SKM-1 treated with dmso at 0.1 percent for 144 hours (cell line): ENCODE measurements around the gene PTGES3L.

Experiments used
- DNase-seq: peaks from one replicate; lab custom pipeline; 2025; ENCODE audit not compliant: unreplicated experiment; lab: John Stamatoyannopoulos, UW

PTGES3L gene

DNA sequence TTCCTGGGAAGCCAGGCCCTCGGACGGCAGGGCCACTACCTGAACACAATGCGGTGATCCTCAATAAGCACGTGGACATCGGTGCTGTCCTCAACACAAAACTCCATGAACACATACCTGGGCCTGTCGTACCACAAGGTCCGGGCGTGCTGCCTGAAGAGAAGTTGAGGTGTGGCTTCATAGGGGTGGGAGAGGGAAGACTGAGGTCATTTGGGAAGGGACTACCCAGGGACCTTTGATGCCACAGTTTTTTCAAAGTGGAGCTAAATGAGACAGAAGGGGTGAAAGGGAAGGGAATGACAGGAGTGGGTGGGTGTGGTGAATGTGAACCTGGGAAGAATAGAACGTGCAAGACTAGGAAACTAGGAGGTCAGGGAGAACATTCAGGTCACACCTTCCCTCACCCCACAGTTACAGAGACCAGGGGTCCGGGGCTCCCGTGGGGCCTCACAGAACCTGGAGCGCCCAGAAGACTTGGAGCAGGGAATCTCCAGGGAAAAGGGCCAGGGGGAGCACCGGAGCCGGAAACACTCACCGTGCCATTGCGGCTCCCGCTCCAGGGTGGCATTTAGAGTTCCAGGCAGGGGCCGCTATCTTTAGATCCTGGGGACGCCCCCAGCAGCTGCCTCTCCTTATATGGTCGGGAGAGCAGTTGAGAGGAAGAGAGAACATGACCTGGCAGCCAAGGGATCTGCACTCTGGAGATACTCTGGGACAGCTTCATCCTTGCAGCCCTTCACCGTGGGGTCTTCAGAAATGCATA is at the start of gene PTGES3L:
Gene PTGES3L (minus strand): TSS at position 570 of the 763 bp plus-strand sequence. CDS start 27 bp downstream, at position 543.
- no peak for DNase-seq

DNA sequence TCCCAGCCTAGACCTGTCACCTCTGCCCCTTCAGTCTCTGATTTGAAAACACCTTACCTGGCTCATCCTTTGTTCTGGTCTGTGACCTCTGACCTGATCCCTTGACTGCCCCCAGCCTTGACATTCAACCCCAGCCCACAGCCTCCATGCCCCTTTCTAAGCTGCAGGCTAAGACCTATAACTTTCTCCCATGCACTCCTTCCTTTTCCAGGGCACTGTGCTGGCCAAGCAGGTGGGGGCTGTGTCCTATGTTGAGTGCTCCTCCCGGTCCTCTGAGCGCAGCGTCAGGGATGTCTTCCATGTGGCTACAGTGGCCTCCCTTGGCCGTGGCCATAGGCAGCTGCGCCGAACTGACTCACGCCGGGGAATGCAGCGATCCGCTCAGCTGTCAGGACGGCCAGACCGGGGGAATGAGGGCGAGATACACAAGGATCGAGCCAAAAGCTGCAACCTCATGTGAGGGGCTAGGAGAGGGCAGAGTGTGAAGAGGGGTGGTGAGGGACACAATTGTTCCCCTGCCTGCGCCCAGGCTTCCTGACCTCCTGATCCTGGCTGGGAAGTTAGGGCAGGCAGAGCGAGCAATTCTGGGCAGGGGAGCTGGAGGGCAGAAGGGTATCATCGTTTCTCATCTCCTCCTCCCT is 48.5 kb upstream of the PTGES3L start:
- DNase-seq = no peak

DNA sequence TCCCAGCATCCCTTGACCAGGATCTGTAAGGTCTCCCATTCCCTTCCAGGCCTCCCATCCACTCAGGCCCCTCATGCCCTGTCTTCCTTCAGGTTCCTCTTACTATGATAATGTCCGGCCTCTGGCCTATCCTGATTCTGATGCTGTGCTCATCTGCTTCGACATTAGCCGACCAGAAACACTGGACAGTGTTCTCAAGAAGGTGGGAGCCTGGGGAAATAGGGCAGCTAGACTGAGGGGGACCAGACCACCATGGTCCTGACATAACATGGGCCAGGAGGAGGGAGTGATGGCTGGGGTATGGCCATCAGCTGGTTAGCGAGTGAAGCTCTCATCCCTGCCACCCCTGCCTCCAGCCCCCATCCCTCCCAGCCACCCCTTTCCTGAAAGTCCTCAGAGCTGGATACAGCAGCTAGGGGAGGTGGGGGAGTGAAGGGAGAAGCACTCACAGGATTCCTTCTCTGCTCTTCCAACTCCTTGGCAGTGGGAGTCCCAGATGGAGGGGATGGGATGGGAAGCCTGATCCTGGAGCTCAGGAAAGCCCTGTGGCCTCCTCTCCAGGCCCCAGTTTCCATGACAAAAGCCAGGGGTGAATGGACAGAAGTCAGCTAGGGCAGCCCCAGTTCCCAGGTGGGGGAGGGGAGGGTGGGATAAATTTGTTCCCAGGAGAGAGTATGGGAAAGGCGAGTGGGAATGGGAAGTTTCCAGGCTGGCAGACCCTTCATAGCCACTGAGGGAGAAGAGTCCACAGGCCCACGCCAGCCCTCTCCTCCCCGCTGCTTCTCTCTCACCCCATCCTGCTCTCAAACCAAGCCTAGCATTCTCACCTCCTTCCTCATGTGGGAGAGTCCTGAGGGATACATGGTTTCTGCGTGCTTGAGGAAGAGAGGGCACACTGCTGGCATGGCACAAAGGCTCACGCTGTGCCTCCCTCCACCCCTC is 47.5 kb upstream of the PTGES3L start:
- DNase-seq = no peak

DNA sequence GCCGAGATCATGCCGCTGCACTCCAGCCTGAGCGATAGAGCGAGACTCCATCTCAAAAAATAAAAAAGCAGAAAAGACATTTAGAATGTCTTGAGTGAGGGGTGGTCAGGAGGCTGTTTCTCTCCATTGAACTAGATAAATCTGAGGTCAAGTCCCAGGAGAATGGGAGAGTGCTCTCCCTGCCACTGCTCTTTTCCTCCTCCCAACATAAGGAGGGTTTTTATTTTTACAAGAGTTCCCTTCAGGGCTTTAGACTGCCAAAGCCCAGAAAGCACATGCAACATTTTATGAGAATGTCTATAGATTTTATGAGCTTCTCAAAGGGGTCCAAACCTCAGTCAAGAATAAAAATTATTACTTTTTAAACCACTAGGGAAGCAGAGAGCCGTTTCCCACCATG is 46.7 kb upstream of the PTGES3L start:
- no peak for DNase-seq

DNA sequence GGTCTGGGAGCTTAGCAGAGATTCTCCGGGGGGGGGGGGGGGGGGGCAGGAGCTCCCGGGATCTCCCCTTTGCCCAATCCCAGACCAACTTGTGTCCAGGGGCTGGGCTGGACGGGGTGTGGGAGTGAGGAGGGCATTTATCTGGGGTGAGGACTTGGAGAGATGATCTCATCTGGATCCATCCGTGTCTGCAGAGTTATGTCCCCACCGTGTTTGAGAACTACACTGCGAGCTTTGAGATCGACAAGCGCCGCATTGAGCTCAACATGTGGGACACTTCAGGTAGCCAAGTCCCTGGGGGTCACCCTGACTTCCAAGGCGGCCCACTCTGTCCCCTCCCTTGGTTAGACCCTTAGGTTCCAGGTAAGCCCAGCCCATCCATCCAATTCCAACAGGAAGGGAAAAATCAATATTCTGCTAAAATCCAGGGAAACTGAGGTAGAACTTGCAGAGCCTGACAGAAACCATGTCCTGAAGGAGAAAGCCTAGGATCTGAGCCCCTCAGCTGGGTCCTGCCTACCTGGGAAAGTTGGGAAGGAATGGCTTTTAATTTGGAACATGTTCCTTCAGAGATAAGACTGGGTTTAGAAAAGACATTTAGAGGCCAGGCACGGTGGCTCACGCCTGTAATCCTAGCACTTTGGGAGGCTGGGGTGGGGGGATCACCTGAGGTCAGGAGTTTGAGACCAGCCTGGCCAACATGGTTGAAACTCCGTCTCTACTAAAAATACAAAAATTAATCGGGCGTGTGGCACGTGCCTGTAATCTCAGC is 46.1 kb upstream of the PTGES3L start:
- DNase-seq = no peak

DNA sequence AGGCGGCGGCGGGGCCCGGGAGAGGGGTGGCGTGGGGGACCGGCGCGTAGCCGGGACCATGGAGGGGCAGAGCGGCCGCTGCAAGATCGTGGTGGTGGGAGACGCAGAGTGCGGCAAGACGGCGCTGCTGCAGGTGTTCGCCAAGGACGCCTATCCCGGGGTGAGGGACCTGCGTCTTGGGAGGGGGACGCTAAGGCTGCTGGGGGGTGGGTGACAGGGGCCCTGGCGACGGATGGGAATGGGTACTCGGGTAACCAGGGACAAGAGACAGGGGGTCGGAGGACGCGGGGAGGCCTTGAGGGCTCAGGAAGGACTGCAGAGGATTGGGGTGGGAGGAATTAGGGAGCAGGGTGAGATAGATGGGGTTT is 45.4 kb upstream of the PTGES3L start:
- no peak for DNase-seq

DNA sequence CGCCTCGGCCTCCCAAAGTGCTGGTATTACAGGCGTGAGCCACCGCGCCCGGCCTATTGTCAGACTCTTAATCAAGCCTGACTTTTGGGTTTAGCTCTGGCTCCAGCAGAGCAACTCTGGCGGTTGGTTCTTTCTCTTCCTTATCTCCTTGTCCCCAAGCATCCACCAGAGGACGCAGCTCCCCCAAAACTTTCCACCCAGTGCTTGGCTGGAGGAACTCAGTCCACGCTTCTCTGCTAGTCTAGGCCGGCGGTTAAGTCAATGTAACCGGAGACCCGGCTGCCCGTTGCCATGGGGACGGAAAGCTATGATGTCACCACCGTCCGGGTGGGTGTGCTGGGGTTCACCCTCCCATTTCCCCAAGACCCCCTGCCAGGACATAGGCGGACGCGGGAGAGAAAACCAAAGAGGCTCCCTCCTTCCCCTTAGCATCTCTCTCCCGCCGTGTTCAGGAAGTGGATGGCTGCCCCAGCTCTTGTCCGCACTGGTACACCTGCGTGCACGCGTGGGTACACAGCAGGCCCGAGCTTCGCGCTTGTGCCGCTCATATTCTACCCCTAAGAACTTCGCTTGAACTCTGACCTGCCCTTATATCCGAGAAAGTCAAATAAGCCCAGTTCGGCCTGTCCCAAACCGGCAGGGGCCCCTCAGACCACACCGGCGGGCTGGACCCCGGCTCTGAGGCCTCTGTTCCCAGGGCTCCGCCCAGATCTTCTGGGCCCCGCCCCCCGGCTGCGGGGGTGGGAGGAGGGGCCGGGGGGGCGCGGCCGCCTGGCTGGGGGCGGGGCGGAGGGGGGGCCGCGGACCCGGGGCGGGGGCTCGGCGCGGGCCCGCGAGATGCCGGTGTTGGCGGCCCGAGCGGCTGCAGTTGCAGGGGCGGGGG is 44.8 kb upstream of the PTGES3L start, which contains the start of gene RND2:
Gene RND2 (plus strand): TSS at position 825 of the 883 bp plus-strand sequence. CDS start 117 bp downstream, outside the sequence.
- peak; percentile 90 for DNase-seq

DNA sequence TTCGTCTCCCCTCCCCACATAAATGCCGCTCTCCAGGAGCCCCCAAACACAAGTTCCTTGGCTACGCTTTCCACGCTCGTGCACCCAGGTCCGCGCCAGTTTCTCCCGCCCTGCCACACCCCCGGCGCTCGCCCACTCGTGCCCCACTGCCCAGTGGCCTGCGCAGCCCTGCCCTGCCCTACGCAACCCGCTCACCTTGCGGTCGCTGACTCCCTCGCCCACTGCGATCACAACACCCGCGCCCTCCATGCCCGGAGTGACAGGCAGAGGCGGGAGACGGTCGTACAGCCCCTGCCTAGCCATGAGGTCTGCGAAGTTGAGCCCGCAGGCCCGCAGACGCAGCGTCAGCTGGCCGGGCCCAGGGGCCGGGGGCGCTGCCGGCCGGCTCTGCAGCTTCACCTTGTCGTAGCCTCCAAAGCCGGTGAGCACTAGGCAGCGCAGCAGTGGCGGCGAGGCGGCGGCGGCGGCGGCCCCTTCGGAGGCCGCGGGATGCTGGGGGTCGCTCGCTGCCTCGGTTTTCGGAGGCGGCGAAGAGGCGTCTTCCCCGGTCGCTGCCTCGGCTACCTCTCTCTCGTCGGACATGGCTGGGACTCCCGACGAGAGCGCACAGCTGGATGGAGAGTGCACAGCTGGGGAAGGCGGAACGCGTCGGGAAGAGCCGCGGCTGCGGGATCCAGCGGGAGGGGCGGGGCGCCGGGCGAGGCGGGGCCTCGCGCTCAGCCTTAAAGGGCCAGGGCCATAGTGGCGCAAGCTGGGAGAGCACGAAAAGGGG is 42.0 kb upstream of the PTGES3L start, which contains the start of gene VAT1:
Gene VAT1 (minus strand): TSS at position 645 of the 772 bp plus-strand sequence. CDS start 63 bp downstream, at position 582.
- DNase-seq = peak; percentile 72

DNA sequence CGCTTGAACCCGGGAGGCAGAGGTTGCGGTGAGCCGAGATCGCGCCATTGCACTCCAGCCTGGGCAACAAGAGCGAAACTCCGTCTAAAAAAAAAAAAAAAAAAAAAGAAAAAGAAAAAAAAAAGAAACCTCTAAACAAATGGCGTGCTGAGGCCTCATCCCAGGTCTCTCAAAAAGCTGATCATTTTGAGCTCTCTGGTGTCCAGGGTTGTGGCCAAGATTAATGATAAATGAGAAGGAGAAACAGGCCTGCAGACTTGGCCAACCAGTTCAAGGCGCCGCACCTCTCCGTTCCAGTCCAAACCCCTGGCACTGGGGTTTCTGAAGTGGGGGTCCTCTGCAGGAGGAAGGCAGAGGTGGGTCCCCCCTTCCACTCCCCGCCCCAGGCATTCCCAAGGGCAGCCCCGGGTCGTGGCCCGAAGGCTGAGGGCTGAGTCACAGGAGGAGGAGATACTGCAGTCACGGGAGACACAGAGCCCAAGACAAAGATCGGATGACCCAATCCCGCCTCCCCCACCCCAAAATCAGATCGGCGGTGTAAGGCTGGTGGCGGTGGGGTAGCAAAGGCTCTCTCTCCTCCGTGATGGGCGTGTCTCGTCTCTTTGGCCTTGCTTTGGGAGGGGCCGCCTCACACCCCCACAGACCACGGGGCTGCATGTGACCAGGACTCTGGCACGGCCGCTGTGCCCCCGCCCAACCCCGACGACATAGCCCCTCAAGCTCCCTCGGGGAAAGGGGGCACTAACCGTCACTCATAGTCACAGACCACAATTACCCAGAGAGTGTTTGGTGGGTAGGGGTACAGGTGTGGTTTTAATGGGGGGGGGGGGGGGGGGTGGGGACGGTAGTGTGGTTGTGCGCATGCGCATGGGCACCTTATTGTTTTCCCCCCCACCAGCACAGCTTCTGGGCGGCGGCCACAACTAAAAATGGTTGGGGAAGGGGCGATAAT is 41.2 kb upstream of the PTGES3L start:
- DNase-seq = peak; percentile 33

DNA sequence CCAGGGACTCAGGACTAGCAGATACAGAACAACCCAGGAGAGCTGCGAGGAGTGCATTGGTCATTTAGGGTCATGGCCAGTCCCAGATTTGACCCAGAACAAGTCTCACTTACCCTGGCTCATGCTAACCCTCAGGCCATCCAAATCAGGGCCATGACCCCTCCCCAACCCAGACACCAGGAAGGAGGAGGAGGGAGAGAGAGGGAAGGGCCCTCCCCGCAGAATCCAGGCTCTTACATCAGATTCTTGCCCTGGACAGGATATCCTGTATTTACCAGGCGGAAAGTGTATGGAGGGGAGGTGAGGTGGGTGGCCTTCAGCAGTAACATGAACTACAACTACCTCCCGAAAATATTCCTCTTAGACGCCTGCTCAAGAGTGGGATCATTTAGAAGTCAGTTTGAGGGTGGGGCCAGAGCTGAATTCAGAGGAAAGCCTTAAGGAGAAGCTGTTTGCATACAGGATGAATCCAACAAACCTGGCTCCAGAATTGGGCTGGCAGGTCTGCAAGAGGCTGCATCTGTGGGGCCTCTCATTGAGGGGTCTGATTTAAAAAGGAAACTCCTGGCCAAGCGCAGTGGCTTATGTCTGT is 40.2 kb upstream of the PTGES3L start:
- DNase-seq = peak; percentile 38

DNA sequence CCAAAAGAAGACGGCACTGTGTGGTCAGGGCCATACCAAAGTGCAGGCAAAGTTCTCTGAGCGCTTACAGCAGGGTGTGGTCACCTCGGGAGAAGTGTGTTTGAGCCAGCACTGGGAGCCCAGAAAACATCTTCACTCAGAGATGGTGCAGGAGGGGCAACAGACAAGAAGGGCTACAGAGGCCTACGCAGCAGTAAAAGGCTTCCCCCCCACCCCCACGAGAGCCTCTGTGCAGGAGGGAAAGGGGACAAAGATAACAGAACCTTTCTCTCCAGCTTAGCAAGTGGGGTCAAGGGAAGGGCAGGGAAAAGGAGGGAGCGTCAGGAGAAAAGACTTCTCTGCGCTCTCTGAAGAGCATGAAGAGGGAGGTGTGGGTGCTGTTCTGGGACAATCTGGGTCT is 39.5 kb upstream of the PTGES3L start:
- no peak for DNase-seq

DNA sequence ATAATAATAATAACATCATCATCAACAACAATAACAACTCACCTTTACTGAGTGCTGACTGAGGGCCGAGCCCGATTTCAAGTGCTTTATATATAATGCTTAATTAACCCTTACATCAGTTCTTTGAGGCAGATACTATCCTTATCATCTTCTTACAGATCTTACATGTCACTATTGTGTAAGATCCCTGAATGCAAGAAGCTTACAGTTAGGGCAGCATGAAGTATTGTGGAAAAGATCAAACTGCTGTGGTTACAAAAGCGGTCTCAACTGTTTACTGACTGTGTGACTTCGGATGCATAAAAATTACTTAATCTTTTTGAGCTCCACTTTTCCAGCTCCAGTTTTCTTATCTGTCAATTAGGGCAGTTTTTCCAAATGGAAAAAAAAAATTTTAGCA is 39.1 kb upstream of the PTGES3L start:
- peak; percentile 77 for DNase-seq

DNA sequence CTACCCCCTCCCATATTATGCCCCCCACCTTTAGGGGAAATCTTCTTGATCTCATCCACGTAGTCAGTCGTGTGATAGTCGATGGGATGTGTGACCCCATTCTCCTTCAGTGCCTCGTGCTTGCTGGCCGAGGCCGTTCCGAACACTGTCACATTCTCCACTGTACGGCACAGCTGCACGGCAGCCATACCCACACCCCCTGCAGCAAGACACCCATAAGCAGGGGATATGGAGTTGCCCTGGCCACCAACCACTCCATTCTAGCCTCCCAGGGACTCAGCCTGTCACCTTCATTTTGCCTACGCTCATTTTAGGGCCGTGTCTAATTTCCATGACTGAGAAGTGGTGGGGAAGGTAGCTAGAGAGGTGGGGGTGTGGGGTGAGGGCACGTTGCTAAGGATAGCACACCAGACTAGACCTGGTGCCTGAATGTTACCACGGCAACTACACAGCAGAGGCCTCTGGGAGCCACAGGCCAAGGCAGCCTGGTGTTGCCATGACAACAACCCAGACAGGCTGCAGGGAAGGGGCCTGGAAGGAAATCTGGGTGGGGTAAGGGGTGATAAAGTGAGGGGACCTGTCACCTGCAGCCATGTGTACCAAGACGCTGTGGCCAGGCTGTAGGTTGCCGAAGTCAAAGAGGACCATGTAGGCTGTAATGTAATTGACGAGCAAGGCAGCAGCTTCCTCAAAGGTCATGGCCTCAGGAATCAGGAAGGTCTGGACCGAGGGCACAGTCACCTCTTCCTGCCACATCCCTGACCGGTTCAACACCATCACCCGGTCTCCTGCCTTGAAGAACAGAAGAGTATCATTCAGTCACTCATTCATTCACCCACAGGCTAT is 38.4 kb upstream of the PTGES3L start:
- peak; percentile 75 for DNase-seq

DNA sequence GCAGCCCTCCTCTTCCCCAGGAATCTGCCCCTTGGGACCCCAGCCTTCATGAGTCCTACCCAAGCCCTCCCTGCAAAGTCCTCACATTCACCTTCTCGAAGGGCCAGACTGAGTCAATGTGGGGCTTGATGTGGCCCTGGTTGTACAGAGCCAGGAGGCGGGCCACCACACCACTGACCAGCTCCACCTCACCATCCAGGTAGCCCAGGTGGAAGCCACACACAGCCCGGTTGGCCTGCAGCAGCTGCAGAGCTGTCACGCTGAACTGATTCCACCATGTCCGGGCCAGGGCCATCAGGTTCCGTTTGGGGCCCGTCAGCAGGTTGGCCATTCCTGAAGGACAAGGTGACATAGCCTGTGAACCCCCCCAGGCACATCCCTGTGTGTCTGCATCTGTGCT is 36.3 kb upstream of the PTGES3L start:
- DNase-seq = no peak

DNA sequence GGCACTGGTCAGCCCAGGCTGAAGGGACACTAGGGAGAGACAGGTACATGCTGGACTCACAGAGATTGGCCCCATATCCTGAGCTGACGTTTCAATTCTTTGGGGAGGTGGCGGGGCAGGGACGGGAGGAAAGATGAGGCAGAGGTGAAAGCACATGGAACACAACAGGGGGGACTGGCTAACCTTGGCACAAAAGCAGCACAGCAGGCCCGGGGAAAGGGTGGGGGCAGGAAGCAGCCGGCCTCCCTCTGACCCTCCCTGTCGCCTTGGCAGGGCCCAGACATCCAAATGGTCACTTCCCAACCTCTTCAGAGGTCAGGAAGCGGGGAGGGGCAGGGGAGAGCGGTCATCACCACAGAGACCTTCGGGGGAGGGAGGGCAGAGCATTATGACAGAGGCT is 35.7 kb upstream of the PTGES3L start:
- DNase-seq = no peak
